Endodermal cell (in vitro differentiated cells): ENCODE measurements around the gene DNAH8. TPM values are rescaled to one million over a fixed set of nuclear protein-coding genes. Genes with fewer than 3 reads are reported as not detected.

ENCODE experiments used
- DNase-seq: peaks from one replicate; pipeline ENCODE4 v3.0.0-alpha.2; 2017
- H3K27ac ChIP-seq: 2 replicates; pipeline ENCODE4 v1.5.1; 2013; ENCODE audit warnings: mild to moderate bottlenecking, low read depth, low read length, moderate library complexity
- H3K27me3 ChIP-seq: 2 replicates; pipeline ENCODE4 v1.6.1; 2013; ENCODE audit warnings: mild to moderate bottlenecking, low read length, moderate library complexity; ENCODE audit not compliant: insufficient read depth, control insufficient read depth, poor library complexity, severe bottlenecking
- H3K36me3 ChIP-seq: 2 replicates; pipeline ENCODE4 v1.7.0; 2013; ENCODE audit warnings: mild to moderate bottlenecking, low read length, moderate library complexity; ENCODE audit not compliant: control insufficient read depth, insufficient read depth
- H3K4me1 ChIP-seq: one replicate; pipeline ENCODE4 v1.7.0; 2013; ENCODE audit warnings: low read length; ENCODE audit not compliant: control insufficient read depth, insufficient read depth
- H3K4me3 ChIP-seq: 2 replicates; pipeline ENCODE4 v1.5.1; 2013; ENCODE audit warnings: mild to moderate bottlenecking, low read length, moderate library complexity
- H3K9ac ChIP-seq: 2 replicates; pipeline ENCODE4 v1.6.1; 2013; ENCODE audit warnings: mild to moderate bottlenecking, low read length, moderate library complexity; ENCODE audit not compliant: poor library complexity, severe bottlenecking; ENCODE audit errors: extremely low read depth
- H3K9me3 ChIP-seq: 2 replicates; pipeline ENCODE4 v1.6.1; 2013; ENCODE audit warnings: mild to moderate bottlenecking, low read length, moderate library complexity; ENCODE audit not compliant: control insufficient read depth
- H3K27ac Mint-ChIP-seq: 2 replicates; pipeline ENCODE4 v1.8.0; 2020; ENCODE audit warnings: mixed read lengths
- H3K27me3 Mint-ChIP-seq: 2 replicates; pipeline ENCODE4 v1.8.0; 2021; ENCODE audit warnings: mild to moderate bottlenecking, mixed read lengths; ENCODE audit not compliant: insufficient read depth
- H3K36me3 Mint-ChIP-seq: 2 replicates; pipeline ENCODE4 v1.8.0; 2020; ENCODE audit warnings: low read depth, mixed read lengths
- H3K4me1 Mint-ChIP-seq: 2 replicates; pipeline ENCODE4 v1.8.0; 2020; ENCODE audit warnings: mixed read lengths
- H3K4me3 Mint-ChIP-seq: 2 replicates; pipeline ENCODE4 v1.8.0; 2020; ENCODE audit warnings: mild to moderate bottlenecking, moderate library complexity, mixed read lengths
- H3K9me3 Mint-ChIP-seq: 2 replicates; pipeline ENCODE4 v1.8.0; 2020; ENCODE audit warnings: mild to moderate bottlenecking, mixed read lengths
- WGBS, 2 experiments: methylation state at CpG; one replicate each; pipeline versions ENCODE4 v1.1.5 to v1.1.7; 2013; ENCODE audit warnings: missing lambda C conversion rate in 2 of 2, mixed read lengths in 1 of 2; ENCODE audit not compliant: insufficient coverage in 1 of 2, insufficient read length in 1 of 2; 5-methylcytosine and 5-hydroxymethylcytosine counted together
- total RNA-seq, 2 donors: library from RNA; stranded (reverse); fragmentation: NEBNext Ultra II Directional in 1 of 2; extraction: Animal tissue kit (Norgen Biotek cat#: 25700) in 1 of 2; gene quantifications; 2 replicates in 1 of 2; 3 replicates in 1 of 2; pipeline ENCODE4 v1.2.1, GENCODE V29; 2021
- TF ChIP-seq, protein P1 (sequence below): fragments of 200-600 bp; sonication (generic); conservative IDR thresholded peaks from 2 replicates; pipeline ENCODE4 v1.5.0; 2021; ENCODE audit warnings: antibody characterized with exemption, mild to moderate bottlenecking

DNAH8 gene
- total RNA-seq, 2 donors from 2014 or later = not detected

DNA sequence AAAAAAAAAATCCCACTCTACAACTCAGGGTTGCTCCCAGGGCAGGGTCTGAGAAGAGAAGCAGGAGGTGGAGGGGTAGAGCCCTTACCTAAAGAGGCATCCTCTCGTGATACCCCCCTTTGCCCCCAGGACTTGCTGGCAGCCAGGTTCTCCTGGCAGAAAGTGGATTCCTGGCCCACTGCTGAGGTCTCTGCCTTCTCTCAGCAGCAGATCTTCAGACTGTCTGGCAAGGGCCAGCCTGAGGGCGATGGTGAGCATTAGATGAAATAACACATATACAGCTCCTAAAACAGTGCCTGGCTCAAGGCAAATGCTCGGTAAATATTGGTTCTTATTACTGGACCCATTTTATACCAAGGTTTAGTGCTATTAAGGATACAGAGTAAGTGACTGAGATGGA, 328.7 kb downstream of the DNAH8 start:
- Histone ChIP-seq H3K9ac (no peak overlapping the region), H3K27me3 (peaks cover 39% of the 10 kb centered on the region), H3K36me3 (no peaks in the 10 kb centered on the region), H3K4me3 (no peak overlapping the region), H3K9me3 (no peaks in the 10 kb centered on the region), H3K4me1 (peaks cover 4% of the 10 kb centered on the region), H3K27ac (no peak overlapping the region)
- Mint-ChIP-seq H3K4me1 (no peaks in the 10 kb centered on the region), H3K27ac (no peak overlapping the region), H3K4me3 (no peak overlapping the region), H3K27me3 (peaks cover 84% of the 10 kb centered on the region), H3K36me3 (no peaks in the 10 kb centered on the region), H3K9me3 (no peaks in the 10 kb centered on the region)
- 86 to 89% methylated on average over 1 to 3 of the region's 3 CpGs for WGBS, 2 experiments
- TF ChIP-seq, protein P1, sequence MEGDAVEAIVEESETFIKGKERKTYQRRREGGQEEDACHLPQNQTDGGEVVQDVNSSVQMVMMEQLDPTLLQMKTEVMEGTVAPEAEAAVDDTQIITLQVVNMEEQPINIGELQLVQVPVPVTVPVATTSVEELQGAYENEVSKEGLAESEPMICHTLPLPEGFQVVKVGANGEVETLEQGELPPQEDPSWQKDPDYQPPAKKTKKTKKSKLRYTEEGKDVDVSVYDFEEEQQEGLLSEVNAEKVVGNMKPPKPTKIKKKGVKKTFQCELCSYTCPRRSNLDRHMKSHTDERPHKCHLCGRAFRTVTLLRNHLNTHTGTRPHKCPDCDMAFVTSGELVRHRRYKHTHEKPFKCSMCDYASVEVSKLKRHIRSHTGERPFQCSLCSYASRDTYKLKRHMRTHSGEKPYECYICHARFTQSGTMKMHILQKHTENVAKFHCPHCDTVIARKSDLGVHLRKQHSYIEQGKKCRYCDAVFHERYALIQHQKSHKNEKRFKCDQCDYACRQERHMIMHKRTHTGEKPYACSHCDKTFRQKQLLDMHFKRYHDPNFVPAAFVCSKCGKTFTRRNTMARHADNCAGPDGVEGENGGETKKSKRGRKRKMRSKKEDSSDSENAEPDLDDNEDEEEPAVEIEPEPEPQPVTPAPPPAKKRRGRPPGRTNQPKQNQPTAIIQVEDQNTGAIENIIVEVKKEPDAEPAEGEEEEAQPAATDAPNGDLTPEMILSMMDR = no peak
- DNase-seq = no peak

DNA sequence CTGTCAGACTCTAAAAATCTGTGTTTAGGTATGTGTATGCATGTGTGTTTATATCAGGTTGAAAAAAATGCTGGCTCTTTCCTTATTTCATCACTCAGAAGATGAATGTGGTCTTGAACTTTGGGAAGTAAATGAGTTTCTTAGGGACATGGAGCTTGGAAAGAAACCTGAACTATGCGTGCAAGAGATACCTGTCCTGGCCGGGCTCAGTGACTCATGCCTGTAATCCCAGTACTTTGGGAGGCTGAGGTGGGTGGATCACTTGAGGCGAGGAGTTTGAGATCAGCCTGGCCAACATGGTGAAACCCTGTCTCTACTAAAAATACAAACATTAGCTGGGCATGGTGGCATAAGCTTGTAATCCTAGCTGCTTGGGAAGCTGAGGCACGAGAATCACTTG, 329.1 kb downstream of the DNAH8 start:
- Mint-ChIP-seq H3K4me3 (no peak overlapping the region), H3K4me1 (no peaks in the 10 kb centered on the region), H3K27me3 (peaks cover 84% of the 10 kb centered on the region), H3K27ac (no peak overlapping the region), H3K36me3 (no peaks in the 10 kb centered on the region), H3K9me3 (no peaks in the 10 kb centered on the region)
- no peak for DNase-seq
- 90 to 97% methylated on average over 4 of the region's 4 CpGs for WGBS, 2 experiments
- Histone ChIP-seq H3K9me3 (no peaks in the 10 kb centered on the region), H3K4me3 (no peak overlapping the region), H3K27me3 (peaks cover 40% of the 10 kb centered on the region), H3K36me3 (no peaks in the 10 kb centered on the region), H3K27ac (no peak overlapping the region), H3K4me1 (peaks cover 4% of the 10 kb centered on the region), H3K9ac (no peak overlapping the region)
- TF ChIP-seq, protein P1 = no peak

DNA sequence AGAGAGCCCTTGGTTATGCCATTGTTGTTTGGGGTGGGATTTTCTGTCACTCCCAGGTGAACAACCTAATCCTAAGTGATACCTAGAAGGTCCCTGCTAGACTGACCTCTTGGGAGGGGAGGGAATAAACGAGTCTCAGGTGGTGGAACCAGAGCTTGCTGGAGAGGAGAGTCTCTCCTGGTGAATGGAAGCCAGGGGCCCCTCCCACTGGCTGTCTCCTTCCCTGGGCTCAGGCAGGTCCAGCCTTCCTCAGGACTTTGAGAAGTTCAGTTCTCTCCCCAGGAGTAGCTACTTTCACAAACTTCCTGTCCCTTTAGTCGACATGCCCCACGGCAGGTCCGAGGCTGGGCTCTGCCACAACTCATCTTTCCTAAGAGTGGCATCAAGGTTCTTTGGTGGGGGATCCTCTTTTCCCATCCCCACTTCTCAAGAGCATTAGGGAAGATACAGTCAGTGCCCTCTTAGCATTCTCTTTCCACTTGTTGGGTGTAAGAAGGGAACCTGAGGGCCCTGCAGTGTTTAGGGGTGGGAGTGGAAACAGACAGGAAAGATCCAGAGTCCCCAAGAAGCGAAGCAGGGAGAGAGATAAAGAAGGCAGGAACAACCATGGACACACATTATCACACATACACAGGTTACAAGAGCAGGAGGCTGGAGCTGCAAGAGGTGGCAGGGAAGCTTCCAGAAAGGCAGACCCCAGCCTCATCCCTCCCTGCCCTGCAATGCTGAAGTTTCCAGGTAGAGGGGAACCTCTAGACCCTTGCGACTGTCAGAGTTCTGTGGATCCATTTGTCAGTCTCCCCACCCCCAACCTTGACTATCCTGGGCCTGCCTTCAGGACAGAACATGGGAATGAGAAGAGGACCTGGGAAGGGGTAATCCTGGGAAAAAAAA, 332.6 kb downstream of the DNAH8 start:
- DNase-seq = no peak
- Histone ChIP-seq H3K4me3 (peak overlapping the region; percentile 64), H3K36me3 (no peaks in the 10 kb centered on the region), H3K27me3 (peaks cover 66% of the 10 kb centered on the region), H3K9ac (no peak overlapping the region), H3K4me1 (peaks cover 4% of the 10 kb centered on the region), H3K9me3 (no peaks in the 10 kb centered on the region), H3K27ac (no peak overlapping the region)
- H3K4me3 Mint-ChIP-seq = peak overlapping the region; percentile 53
- no peaks in the 10 kb centered on the region for H3K9me3 Mint-ChIP-seq
- H3K36me3 Mint-ChIP-seq = no peaks in the 10 kb centered on the region
- TF ChIP-seq, protein P1 = no peak
- H3K4me1 Mint-ChIP-seq = no peaks in the 10 kb centered on the region
- 84 to 88% methylated on average over 4 to 6 of the region's 6 CpGs for WGBS, 2 experiments
- H3K27ac Mint-ChIP-seq = no peak overlapping the region
- H3K27me3 Mint-ChIP-seq = peaks cover 86% of the 10 kb centered on the region
